Measurements from ENCODE around the gene LDAH.

The LDAH gene

GRCh38 chr2:20650877-20651730 lies 171.8 kb downstream of the LDAH start, which contains the start of gene HS1BP3:
Gene HS1BP3 (minus strand): TSS chr2:20651098. CDS start chr2:20651063, 35 bp downstream.
- peak; percentile 87 for DNase-seq (ENCODE audit: low spot score)

GRCh38 chr2:20650393-20650876 lies 172.5 kb downstream of the LDAH start:
- no peak for DNase-seq (ENCODE audit: low spot score)

DNA sequence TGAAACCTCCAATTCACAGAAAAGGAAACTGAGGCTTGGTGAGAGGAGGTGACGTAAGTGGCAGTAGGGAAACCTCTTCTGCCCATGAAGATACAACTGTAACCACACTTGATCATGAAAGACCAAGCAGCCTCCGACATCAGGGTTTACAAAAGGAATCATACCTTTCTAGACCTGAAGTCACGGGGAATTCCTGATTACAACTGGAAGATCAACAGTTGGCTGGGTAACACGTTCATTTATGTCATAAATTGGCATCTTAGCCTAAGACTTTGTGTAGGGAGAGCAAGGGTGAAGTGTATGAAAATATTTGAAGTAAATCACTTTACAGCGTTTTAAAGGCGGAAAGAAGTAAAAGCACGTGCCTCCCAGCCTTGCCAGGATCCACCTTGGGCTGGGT lies 172.9 kb downstream of the LDAH start:
- DNase-seq (ENCODE audit: low spot score), result no peak

GRCh38 chr2:20649576-20649975 lies 173.3 kb downstream of the LDAH start:
- DNase-seq (ENCODE audit: low spot score), result no peak

- no peak for DNase-seq (ENCODE audit: low spot score)
Observed at GRCh38 chr2:20648831-20649230, 174.1 kb downstream of the LDAH start.

GRCh38 chr2:20648206-20648605 lies 174.7 kb downstream of the LDAH start:
- no peak for DNase-seq (ENCODE audit: low spot score)

DNA sequence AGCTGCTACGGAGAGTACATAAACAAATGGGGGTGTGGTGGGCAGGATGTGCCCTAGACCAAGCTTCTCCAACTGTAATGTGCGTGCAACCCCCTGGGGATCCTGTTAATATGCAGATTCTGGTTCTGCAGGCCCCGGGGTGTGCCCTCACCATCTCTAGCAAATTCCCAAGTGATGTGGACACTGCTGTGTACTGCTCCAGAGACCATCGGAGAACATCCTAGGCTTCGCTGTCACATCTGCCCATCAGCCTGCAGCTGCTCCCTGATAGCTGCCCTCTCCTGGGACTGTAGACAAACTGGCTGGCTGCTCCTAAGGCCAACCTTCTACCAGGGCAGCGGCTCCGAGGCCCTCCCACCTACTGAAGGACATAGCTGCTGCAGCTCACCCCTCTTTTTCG lies 175.2 kb downstream of the LDAH start:
- DNase-seq (ENCODE audit: low spot score), result no peak

GRCh38 chr2:20647211-20647610 lies 175.7 kb downstream of the LDAH start:
- no peak for DNase-seq (ENCODE audit: low spot score)

- DNase-seq (ENCODE audit: low spot score), result no peak
Observed at GRCh38 chr2:20646446-20646845, 176.5 kb downstream of the LDAH start.

- no peak for DNase-seq (ENCODE audit: low spot score)
Observed at GRCh38 chr2:20645761-20646160, 177.1 kb downstream of the LDAH start.

- DNase-seq (ENCODE audit: low spot score), result no peak
Observed at GRCh38 chr2:20645301-20645701, 177.6 kb downstream of the LDAH start.

DNA sequence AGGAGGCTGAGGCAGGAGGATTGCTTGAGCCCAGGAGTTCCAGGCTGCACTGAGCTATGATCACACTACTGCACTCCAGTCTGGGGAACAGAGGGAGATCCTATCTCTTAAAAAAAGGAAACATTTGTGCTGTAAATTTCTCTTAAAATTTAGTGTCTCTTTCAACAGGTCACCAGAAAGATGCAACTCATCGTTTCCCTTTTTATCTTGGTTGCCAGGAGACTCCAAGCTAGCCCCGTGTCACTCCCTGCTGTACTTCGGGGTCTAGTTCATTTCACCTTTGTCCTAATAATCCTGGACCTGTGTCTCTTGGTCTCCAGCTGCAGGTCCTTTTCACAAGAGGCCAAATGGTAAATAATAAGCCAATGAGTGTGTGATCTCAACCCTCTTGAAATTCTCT lies 179.1 kb downstream of the LDAH start:
- no peak for DNase-seq (ENCODE audit: low spot score)

- DNase-seq (ENCODE audit: low spot score), result peak; percentile 70
Observed at GRCh38 chr2:20643060-20643459, 179.8 kb downstream of the LDAH start.

GRCh38 chr2:20642055-20642971 lies 180.6 kb downstream of the LDAH start:
- DNase-seq (ENCODE audit: low spot score), result peak; percentile 71

GRCh38 chr2:20641123-20641985 lies 181.5 kb downstream of the LDAH start:
- DNase-seq (ENCODE audit: low spot score), result no peak

DNA sequence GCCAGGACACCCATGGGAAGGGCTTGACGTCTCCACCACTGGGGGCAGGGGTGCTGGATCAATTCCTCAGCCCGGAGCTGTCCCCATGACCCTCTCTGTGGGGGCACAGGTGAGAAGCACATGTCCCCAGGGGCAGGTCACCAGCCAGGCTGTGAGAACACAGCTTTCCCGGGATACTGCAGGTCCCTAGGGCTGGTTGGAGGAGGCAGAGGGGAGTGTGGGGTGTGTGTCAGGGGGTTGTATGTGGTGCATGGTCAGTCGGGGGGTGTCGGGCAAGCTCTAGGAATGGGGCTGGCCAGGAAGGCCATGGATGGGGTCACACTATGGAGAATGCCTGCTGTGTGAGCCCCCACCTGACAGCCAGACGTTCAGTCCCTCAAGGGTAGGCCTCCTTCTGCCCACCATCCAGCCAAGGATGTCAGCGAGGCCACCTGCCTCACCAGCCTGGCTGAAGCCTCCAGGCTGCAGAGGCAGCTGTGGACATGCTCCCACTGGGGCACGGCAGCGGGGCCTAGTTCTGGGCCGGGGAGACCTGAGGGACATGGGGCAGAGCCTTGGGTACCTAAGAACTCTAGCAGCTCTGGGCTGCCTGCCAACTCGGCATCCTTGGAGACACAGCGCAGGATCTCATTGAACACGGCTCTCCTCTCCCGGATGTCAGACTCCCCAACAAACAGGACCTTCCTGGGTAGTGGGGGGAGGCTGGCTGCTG lies 182.3 kb downstream of the LDAH start:
- no peak for DNase-seq (ENCODE audit: low spot score)

GRCh38 chr2:20638646-20639430 lies 184.1 kb downstream of the LDAH start:
- DNase-seq (ENCODE audit: low spot score), result no peak

GRCh38 chr2:20638014-20638413 lies 184.9 kb downstream of the LDAH start:
- DNase-seq (ENCODE audit: low spot score), result no peak

DNA sequence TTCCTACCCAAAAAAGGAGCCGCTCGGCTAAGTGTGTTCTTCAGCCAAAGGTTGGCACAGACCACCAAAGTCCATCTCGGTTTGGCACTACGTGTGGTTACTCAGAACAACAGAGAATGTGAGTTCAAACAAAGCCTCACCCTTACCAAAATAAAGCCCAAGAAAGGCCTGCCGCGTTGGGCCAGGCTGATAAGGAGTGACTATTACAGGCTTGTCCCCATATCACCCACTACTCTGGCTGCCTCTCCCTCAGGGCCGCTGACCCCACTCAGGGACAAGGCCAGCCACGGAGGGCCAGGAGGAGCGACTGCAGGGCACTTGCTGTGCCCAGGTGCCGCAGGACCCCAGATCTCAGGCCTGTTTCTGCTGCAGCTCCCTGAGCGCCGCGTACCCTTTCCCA lies 185.8 kb downstream of the LDAH start:
- no peak for DNase-seq (ENCODE audit: low spot score)
